Hindlimb muscle (tissue), 1 donor: ENCODE data around the gene LYSMD1. TPM values are rescaled to one million over a fixed set of nuclear protein-coding genes. Genes with fewer than 3 reads are reported as not detected.

Source experiments
- DNase-seq: peaks from one replicate; pipeline ENCODE4 v3.0.0-alpha.2; 2013
- polyA plus RNA-seq: library from polyadenylated mRNA; unstranded; fragments of 120-200 nt; gene quantifications from one replicate; pipeline ENCODE4 v1.2.1, GENCODE V29; 2013; ENCODE audit not compliant: insufficient read length

The LYSMD1 gene
- polyA plus RNA-seq, 1 donor = 12.2 TPM

DNA sequence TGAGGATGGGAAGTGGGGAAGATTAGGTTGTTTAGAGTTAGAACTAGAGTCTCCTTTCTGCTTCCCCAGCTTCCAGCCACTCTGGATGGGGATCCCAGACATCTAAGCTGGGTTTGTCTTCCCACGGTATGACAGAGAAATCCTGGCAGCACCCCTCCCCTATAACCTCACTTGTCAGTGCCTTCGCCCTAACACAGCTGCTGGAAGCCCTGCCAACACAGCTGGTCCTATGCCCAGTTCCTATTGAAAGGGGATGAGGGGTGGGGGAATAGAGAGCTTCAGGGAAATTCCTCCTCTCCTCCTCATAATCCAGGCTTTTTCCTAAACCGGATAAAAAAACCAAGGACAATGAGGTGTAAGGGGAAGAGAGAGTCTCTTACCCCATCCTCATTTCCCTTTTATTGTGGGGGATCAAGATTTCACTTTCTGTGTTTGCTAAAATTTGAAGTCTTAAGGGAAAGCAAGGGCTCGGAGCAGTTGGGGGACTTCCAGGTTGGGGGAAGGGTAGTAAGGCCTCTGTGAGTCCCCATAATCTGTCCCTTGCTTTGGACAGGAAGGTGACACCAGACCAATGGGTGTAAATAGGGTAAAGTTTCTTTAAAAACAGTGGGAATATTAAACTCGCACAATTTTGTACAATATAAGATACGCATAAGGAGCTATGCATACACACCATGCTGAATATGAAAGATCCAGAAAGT is 9.5 kb upstream of the LYSMD1 start:
- DNase-seq = peak; percentile 65

DNA sequence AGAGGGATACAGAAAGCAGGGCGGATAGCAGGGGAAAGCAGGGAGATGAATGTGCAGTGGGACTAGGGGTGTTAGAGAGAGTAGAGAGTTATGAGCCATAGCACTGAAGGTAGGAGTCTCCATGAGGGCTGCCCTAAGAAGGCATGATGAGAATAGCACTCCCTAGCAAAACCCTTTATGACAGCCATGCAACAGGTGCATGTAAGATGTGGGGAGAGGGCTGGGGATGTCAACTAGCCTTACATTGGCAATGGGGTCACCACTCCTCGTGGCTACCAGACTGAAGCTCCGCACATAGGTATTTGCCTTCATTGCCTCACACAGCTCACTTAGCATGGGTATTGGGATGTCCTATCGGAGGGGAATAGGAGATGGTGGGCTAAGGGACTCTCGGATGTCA is 5.5 kb upstream of the LYSMD1 start:
- no peak for DNase-seq

DNA sequence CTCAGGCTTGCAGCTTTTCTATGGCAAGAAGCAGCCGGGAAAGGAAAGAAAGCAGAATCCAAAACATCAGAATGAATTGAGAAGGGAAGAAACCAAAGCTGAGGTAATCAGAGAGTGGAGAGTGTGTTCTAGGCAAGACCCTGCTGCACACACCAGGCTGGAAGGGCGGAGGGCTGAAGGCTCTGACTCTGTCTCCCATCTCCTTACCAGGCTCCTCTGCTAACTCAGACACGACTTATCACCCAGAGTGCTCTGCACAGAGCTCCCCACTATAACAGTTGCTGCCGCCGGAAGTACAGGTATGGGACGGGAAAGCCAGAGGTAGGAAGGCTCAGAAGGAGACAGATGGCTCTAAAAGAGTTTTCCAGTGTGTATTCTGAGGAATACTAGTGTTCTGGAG is 1.4 kb upstream of the LYSMD1 start:
- DNase-seq = no peak

DNA sequence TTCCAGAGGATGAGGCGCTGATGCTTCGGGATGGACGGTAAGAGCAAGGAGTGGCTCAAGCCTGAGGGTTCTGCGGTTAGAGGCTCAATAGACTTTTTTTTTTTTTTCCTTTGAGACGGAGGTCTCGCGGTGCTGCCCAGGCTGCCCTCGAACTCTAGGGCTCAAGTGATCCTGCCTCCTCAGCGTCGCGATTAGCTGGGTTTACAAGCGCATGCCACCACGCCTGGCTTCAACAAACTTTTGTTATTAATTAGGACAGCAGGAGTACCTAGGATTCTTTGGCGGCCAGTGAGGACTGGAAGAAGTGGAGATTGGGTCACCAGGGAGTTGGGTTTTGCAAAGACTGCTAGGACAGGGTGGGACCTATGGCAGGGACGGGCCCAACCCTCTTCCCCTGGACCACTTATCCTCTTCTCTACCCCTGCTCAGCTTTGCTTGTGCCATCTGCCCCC is 829 bp upstream of the LYSMD1 start:
- DNase-seq = no peak

DNA sequence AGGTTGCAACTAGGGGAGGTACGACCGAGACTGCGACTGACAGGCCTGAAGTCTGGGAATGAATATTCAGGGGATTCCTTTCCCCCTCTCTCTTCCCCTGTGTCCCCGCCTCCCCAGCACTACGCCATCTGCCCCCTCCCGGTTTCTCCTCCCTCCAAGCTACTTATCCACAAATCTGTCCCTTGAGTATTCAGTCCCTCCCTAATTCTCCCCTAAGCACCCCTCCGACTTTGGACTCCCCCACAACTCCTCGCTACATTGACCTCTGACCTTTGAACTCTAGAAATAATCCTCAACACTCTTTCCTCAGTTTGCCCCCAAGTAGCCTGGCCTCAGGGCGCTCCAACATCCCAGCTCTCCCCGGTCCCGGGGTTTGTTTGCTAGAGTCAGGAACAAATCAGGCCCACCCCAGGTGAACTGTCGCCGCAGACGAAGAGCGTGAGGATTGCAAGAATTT is 393 bp downstream of the LYSMD1 start:
- DNase-seq = peak; percentile 67

DNA sequence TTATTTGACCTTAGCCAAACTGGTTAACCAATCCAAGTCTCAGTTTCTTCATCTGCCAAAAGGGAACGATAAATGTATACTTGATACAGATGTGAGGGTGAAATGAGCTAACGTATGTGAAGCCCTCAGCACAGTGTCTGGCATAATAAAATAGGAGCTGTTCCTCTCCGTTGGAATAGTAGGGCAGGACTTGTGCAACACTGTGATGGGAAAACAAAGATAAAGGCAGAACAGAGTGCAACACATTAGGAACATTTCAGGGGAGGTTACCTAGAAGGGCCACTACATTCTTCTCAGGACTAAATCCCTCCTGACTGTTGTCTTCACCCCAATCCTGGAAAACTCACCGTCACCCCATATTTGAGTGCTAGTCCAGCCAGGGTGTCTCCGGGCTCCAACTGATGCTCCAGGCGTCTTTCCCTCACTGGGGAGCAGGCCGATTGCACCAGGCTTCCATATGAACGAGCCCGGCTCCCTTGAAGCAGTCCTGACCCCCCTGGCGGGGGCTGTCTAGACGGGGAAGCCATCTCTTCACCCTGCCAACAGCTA is 896 bp downstream of the LYSMD1 start:
- DNase-seq = no peak

DNA sequence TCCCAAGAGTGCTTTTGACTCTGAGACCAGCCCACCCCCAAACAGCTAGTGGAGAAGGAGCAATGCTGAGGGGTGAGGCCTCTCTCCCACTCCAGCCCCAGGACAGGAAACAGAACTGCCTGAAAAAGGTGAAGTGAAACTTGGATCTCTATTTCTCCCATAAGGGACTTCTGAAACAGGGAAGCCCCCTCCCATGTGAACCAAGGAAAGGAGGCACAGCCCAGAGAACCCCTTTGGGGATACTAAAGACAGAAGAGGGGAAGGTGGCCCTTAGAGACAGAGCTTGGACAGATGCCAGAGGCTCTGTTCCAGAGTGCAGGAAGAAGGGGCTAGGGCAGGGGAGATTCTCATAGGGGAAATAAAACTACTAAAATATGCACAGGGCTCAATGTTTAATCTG is 6.3 kb downstream of the LYSMD1 start:
- DNase-seq = no peak

DNA sequence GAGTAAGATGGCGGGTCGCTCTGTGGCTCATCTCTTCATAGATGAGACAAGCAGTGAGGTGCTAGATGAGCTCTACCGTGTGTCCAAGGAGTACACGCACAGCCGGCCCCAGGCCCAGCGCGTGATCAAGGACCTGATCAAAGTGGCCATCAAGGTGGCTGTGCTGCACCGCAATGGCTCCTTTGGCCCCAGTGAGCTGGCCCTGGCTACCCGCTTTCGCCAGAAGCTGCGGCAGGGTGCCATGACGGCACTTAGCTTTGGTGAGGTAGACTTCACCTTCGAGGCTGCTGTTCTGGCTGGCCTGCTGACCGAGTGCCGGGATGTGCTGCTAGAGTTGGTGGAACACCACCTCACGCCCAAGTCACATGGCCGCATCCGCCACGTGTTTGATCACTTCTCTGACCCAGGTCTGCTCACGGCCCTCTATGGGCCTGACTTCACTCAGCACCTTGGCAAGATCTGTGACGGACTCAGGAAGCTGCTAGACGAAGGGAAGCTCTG is 6.9 kb downstream of the LYSMD1 start:
- no peak for DNase-seq

DNA sequence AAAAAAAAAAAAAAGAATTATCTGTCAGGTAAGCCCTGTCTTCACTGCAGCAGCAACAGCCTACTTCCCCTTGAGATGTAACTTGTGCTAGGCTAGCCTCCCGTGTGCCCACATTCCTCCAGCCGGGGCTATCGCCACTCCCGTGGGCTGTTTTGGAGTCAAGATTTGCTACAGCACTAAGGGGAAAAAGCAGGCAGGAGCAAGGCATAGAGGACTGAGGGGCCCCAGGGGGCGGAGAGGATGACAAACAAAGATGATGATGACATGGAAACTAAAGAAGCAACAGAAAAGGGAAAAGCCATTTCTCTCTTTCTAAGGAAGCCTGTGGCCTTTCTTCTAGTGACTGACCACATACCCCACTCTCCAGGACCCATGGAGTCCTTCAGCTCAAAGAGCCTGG is 7.4 kb downstream of the LYSMD1 start:
- no peak for DNase-seq

DNA sequence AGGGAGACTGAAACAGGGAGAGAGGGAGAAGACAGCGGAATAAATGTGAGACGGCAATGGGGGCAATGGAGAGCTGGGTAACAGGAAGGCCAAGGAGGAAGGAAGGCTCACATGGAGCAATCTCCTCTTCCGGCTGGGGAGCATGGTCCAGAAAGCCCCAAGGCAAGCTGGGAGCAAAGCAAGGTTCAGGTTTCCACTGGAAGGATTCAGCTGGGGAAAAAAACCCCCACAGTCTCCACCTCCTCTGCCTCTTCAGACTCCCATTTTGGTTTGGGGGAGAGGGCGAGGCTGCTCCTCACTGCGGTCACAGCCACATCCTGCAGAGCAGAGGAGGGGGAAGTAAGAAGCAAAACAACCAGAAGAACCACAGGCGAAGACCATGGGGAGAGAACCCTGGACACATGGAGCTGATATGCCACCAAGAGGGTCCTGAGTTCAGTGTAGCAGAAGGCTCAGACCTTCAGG is 8.6 kb downstream of the LYSMD1 start:
- DNase-seq = no peak

DNA sequence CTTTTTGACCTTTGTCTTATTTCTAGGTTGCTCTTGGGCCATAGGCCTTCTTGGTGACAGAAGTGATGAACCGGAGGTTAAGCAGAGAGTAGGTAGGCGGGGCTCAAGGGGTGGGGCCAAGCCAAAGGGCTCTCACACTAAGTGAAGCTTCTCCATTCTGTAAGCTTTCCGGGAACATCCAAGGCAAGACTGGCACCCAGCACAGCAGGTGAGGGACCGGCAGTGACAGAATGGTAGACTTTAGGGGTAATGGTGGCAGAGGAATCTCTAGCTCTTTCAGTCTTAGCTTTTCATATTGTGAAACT is 9.2 kb downstream of the LYSMD1 start, which contains the start of gene TNFAIP8L2:
Gene TNFAIP8L2, plus strand, starts transcription at position 135 of the 305 bp plus-strand sequence. CDS start 2,049 bp downstream, outside the sequence.
- DNase-seq = no peak

DNA sequence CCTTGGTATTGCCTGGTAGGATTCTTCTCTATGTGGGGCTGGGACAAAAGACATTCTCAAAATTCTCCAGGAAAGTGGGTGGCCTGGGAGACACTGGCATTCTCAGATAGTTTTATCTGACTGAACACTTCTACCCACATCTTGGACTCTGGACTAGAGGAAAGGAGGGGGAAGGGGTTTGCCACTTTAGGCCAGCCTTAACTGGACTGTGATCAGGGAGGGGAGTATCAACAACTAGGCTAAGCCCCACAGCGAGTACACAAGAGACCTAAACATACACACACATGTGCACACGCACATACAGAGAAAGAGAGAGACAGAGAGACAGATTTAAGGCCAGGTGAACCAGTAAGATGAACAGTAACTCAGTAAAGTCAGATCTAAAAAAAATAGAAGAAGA is 18.0 kb downstream of the LYSMD1 start:
- no peak for DNase-seq

DNA sequence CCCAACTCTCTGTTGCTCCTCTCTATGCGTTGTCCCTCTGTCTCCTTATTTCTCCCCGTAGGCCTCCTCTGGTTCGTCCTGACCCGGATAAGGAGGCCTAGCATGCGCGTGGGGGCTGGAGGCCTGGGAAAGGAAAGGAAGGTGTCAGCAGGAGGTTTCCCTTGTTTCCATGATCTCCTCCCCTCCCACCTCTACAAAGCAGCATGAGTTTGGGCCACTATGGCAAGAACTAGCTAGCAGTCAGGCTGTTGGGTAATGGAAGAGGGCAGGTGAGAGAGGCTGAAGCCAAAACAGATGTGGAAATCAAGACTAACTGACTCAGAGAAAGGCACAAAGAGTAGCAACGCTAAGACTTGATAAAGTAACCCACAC is 18.6 kb downstream of the LYSMD1 start:
- no peak for DNase-seq

DNA sequence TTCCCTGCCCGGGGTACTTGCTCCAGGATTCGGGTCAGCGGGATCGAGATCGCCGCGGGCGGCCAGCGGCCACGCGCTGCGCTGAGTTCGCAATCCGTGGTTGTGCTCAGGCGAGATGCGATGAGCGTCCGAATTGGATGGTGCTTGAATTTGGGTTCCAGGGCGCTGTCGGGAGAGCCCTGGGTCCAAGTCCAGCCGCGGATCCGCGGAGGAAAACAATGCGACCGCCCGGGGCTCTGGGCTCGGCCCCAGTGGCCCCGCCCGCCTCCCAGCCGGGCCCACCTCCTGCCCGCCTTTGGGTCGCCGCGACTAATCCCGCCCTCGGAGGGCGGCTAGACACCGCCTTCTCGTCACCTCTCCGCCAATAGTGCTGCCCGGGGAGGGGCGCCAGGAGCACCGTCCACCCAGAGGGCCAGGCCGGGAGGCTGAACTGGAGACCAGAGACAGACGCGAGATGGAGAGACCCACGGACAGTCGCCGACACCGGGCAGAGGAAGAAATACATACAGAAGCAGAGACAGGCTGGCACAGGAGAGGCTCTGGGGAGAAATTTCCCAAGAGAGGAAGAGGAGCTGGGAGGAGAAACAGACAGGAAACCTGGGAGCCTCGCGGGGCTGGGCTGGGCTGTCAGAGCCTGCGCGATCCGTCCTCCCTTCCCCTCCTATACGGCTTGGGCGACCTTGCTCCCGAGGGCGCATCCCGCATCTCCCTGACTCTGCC is 19.1 kb downstream of the LYSMD1 start, which contains the start of gene SEMA6C:
Gene SEMA6C, minus strand, starts transcription at position 220 of the 720 bp plus-strand sequence. CDS start 4,010 bp downstream, outside the sequence.
- DNase-seq = peak; percentile 95

DNA sequence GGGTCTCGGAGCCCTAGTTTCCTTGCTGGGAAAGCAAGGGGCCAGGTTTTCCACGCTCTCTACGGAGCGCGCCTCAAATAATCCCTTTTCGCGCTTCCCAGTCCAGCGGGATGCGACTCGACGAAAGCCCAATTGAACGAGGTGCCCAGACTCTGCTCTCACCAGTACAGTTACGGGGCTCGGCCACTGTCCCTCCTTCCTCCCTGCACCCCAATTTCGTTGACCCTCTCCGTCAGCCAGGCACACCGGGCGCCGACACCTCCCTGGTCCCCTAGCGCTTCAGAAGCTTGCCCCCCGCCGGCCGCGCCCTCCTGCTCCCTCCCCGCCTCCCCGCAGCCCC is 19.7 kb downstream of the LYSMD1 start:
- no peak for DNase-seq

DNA sequence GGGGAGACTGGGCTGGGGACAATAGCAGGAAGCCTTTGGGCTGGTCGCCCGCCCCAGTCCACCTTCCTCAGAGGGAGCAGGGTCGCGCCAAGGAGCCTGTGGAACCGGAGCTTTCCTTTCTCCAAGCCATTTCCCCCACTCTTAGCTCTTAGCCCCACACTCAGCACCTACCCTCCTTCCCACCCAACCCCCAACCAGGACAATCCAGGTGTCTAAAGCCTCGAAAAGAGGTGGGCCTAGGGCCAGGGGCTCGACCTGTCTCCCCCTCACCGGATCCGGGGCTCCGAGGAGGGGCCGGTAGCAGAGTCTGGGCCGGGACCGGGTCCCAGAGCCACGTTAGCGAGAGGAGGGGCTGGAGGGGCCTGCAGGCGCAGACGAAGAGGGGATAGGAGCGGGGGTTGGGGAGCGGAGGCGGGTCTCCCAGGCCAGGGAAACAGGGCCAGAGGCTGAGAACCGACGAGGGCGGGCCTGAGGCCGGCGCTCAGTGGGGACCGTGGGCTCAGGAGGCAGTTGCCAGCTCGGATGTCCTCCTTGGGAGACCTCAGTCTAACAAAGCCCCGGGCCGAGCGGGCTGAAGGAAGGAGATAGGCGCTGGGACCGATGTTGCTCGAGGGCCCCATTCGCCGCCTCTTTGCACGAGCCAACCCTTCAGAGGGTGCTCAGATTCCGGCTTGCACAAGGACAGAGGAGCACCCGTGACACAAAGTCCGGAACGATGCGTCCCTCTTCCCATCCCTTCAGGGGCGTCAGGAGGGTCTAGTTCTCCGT is 20.2 kb downstream of the LYSMD1 start:
- peak; percentile 54 for DNase-seq

DNA sequence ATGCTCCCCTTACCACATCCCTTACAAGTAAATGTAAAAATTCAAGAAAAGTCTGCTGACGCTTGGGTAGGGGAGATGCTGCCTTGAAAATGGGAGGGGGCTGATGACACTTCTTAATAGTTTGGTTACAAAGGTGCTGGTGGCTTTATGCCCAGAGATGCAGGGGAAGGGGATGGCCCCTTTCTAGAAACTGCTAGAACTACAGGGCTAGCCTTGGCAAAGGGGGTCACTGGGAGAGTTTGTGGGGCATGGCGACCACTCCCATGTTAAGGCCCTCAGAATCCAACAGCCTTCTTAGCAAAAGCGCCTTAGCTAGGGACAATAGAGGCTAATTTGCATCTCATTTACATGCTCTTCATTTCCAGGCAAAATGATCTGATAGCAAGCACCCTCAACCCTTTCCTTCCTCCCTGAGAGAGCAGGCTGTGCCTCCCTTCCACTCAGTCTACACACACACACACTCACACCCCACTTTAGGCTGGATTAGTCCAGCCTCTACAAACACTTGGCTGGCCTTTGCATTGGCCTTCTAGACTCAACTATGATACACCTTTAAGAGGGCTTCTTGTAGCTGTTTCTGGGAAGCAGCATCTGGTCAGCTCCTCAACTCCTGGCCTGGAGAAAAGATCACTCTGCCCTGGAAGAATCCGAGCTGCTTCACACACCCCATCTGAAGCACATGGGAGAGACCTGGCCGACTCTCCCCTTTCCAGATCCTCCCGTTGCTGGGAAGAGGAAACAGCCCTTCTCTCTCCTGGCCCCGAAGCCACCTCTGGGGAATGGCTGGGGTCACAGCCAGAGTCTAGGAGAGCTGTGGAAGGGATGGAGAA is 21.0 kb downstream of the LYSMD1 start:
- DNase-seq = peak; percentile 73

DNA sequence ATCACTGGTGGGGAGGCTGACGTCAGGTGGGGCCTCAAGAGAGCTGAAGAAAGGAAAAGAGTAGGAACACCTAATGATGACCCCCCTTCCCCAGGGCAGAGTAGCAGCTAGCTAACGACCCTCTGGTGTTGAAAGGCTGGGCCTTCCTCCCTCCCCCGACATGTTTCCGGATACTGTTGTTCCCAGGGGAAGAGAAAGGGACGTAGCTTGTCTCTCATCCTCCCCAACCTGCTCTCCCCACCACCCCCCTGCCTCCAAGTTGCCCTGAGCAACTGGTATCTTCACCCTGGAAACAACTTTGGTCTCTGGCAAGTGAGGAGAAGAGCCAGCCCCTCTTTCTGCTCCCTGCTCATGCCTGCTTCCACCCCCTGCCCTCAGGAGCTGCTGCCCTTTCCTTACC is 21.7 kb downstream of the LYSMD1 start:
- DNase-seq = no peak

DNA sequence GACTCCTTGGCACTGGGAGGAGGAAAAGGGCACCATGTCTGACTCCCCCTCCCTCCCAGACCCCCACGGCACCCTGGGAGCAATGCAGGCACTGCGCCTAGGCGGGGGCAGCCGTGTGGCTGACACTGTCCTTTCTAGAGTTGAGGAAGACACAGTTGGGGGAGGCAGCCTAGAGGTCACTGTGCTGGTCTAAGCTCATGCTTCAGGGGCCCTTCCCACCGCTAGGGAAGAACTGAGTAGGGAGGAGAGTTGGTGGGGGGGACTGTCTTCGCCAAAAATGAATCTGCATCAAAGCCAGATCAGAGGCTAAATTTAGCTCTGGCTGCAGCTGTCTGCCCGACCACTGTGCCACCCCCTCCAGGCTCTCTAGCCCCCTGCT is 22.7 kb downstream of the LYSMD1 start:
- no peak for DNase-seq

DNA sequence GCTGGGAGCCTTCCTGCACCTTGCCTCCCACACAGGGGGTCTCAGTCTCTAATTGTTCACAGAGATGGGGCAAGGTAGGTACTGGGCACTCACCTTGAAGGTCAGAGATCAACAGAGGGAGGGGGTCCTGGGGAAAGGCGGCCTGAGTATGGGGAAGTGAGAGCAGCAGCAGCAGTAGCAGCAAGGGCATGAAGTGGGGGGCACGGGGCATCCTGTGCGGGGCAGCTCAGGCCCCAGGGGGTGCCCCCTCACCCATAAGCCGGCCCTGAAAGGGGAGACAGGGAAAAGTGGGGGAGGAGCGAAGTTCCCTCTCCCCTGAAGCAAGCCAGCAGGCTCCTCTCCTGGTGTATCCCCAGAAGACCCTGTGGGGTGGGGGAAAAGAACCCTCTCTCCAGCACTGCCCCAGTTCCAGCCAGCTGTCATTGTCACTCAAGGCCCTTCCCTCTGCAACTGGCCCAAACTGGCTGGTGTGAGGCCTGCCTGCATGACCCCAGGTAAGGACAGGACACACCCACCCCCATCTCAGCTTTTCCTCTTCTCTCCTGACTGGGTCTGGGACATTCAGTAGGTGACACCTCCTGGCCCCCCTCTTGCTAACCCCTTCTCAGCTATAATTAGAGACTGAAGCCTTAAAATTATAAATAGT is 23.2 kb downstream of the LYSMD1 start:
- no peak for DNase-seq

DNA sequence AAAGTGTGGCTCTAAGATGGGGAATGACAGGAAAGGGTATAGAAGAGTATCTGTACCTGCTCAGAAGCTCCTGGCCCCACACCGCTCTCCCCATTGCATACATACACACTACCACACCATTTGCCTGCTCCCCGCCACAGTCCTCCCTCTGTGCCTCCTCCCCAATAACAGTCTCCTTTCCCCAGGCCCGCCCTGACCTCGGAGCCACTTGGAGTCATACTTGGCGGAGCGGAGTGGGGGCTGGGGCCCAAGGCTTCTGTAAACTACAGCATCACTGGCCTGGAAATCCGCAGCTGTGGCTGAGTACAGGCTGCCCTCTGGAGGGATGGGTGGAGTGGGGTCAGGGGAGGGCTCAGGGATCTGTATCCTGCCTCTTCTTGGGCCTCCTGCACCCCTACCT is 27.9 kb downstream of the LYSMD1 start:
- no peak for DNase-seq
